Left hindlimb (tissue), 1 donor: Measurements from ENCODE around the gene COLGALT1.

ENCODE experiments used
- DNase-seq: peaks from one replicate; pipeline ENCODE4 v3.0.0-alpha.2; 2018

COLGALT1 gene

GRCh38 chr19:17625043-17625442 lies 69.6 kb downstream of the COLGALT1 start:
- peak; percentile 10 for DNase-seq

- no peak for DNase-seq
Measured at GRCh38 chr19:17625980-17626379, 70.5 kb downstream of the COLGALT1 start.

- DNase-seq, result no peak
Measured at GRCh38 chr19:17626456-17627015, 71.1 kb downstream of the COLGALT1 start.

- no peak for DNase-seq
Measured at GRCh38 chr19:17627161-17627560, 71.7 kb downstream of the COLGALT1 start.

- DNase-seq, result no peak
Measured at GRCh38 chr19:17627921-17628320, 72.5 kb downstream of the COLGALT1 start.

- no peak for DNase-seq
Measured at GRCh38 chr19:17629760-17630159, 74.3 kb downstream of the COLGALT1 start.

GRCh38 chr19:17632577-17632976 lies 77.1 kb downstream of the COLGALT1 start:
- DNase-seq, result no peak
